Measurements from ENCODE around the gene FMN1. TPM values are rescaled to one million over a fixed set of nuclear protein-coding genes. Genes with fewer than 3 reads are reported as not detected.
A peak's percentile ranks its signal among the peaks of the same experiment; 100 is the strongest.

The FMN1 gene
- total and polyA plus RNA-seq, 5 donors from 2014 or later = 0.32 to 8.9 (median 0.36) TPM; not detected in 2

- H3K27ac Mint-ChIP-seq = no peak overlapping the region
- no peaks in the 10 kb centered on the region for H3K9me3 ChIP-seq (ENCODE audit: control insufficient read depth in 2 of 2, low read length in 2 of 2)
- peaks cover 9% of the 10 kb centered on the region for H3K27me3 ChIP-seq (ENCODE audit: control insufficient read depth, insufficient read depth, low read length)
- H3K27ac ChIP-seq (ENCODE audit: insufficient read depth, low read length, poor library complexity, severe bottlenecking) = no peak overlapping the region
- H3K4me1 Mint-ChIP-seq = peaks cover 0 to 9% (median 4%) of the 10 kb centered on the region in 4 donors
- H3K4me3 ChIP-seq (ENCODE audit: low read depth, low read length) = no peak overlapping the region
- DNase-seq (no peak), ATAC-seq (ENCODE audit: low read depth in 2 of 2) (no peak)
- no peak overlapping the region for H3K4me3 Mint-ChIP-seq
- H3K36me3 Mint-ChIP-seq = no peaks in the 10 kb centered on the region
- peaks cover 0 to 6% (median 0%) of the 10 kb centered on the region in 7 donors for H3K9me3 Mint-ChIP-seq
- H3K27me3 Mint-ChIP-seq = peaks cover 42% of the 10 kb centered on the region
- peaks cover 8% of the 10 kb centered on the region for H3K4me1 ChIP-seq (ENCODE audit: control insufficient read depth, insufficient read depth, low read length, poor library complexity, severe bottlenecking)
- no peaks in the 10 kb centered on the region for H3K36me3 ChIP-seq (ENCODE audit: control insufficient read depth, insufficient read depth, low read length)
Observed at GRCh38 chr15:32722136-32722535, 472.4 kb downstream of the FMN1 start.

GRCh38 chr15:32721596-32721995 lies 472.9 kb downstream of the FMN1 start:
- Histone ChIP-seq H3K27me3 (ENCODE audit: control insufficient read depth, insufficient read depth, low read length) (peaks cover 9% of the 10 kb centered on the region), H3K27ac (ENCODE audit: insufficient read depth, low read length, poor library complexity, severe bottlenecking) (no peak overlapping the region), H3K4me1 (ENCODE audit: control insufficient read depth, insufficient read depth, low read length, poor library complexity, severe bottlenecking) (peaks cover 8% of the 10 kb centered on the region), H3K9me3 (ENCODE audit: control insufficient read depth in 2 of 2, low read length in 2 of 2) (no peaks in the 10 kb centered on the region), H3K36me3 (ENCODE audit: control insufficient read depth, insufficient read depth, low read length) (no peaks in the 10 kb centered on the region), H3K4me3 (ENCODE audit: low read depth, low read length) (no peak overlapping the region)
- no peaks in the 10 kb centered on the region for H3K36me3 Mint-ChIP-seq
- H3K27ac Mint-ChIP-seq = no peak overlapping the region
- no peak overlapping the region for H3K4me3 Mint-ChIP-seq
- peaks cover 45% of the 10 kb centered on the region for H3K27me3 Mint-ChIP-seq
- no peak for DNase-seq
- peaks cover 0 to 14% (median 8%) of the 10 kb centered on the region in 4 donors for H3K4me1 Mint-ChIP-seq
- peaks cover 0 to 4% (median 0%) of the 10 kb centered on the region in 7 donors for H3K9me3 Mint-ChIP-seq
- ATAC-seq (ENCODE audit: low read depth in 2 of 2) = no peak

GRCh38 chr15:32718821-32719716 lies 475.4 kb downstream of the FMN1 start:
- H3K4me3 Mint-ChIP-seq = peak overlapping the region in 2 of 4 donors; percentile 55 to 60
- ATAC-seq (ENCODE audit: low read depth in 2 of 2) = no peak
- H3K4me1 Mint-ChIP-seq = peaks cover 0 to 15% (median 9%) of the 10 kb centered on the region in 4 donors
- H3K27ac Mint-ChIP-seq = no peak overlapping the region
- Histone ChIP-seq H3K9me3 (ENCODE audit: control insufficient read depth in 2 of 2, low read length in 2 of 2) (no peaks in the 10 kb centered on the region), H3K4me3 (ENCODE audit: low read depth, low read length) (no peak overlapping the region), H3K27ac (ENCODE audit: insufficient read depth, low read length, poor library complexity, severe bottlenecking) (no peak overlapping the region), H3K27me3 (ENCODE audit: control insufficient read depth, insufficient read depth, low read length) (peaks cover 27% of the 10 kb centered on the region), H3K4me1 (ENCODE audit: control insufficient read depth, insufficient read depth, low read length, poor library complexity, severe bottlenecking) (peaks cover 8% of the 10 kb centered on the region), H3K36me3 (ENCODE audit: control insufficient read depth, insufficient read depth, low read length) (no peaks in the 10 kb centered on the region)
- H3K36me3 Mint-ChIP-seq = no peaks in the 10 kb centered on the region
- H3K27me3 Mint-ChIP-seq = peaks cover 58% of the 10 kb centered on the region
- peaks cover 0 to 5% (median 0%) of the 10 kb centered on the region in 7 donors for H3K9me3 Mint-ChIP-seq
- DNase-seq = no peak

- H3K9me3 Mint-ChIP-seq = peaks cover 0 to 5% (median 0%) of the 10 kb centered on the region in 7 donors
- Histone ChIP-seq H3K27ac (ENCODE audit: insufficient read depth, low read length, poor library complexity, severe bottlenecking) (no peak overlapping the region), H3K36me3 (ENCODE audit: control insufficient read depth, insufficient read depth, low read length) (no peaks in the 10 kb centered on the region), H3K27me3 (ENCODE audit: control insufficient read depth, insufficient read depth, low read length) (peaks cover 27% of the 10 kb centered on the region), H3K9me3 (ENCODE audit: control insufficient read depth in 2 of 2, low read length in 2 of 2) (no peaks in the 10 kb centered on the region), H3K4me3 (ENCODE audit: low read depth, low read length) (no peak overlapping the region), H3K4me1 (ENCODE audit: control insufficient read depth, insufficient read depth, low read length, poor library complexity, severe bottlenecking) (peaks cover 8% of the 10 kb centered on the region)
- H3K36me3 Mint-ChIP-seq = no peaks in the 10 kb centered on the region
- H3K27me3 Mint-ChIP-seq = peaks cover 66% of the 10 kb centered on the region
- H3K4me1 Mint-ChIP-seq = peaks cover 0 to 15% (median 9%) of the 10 kb centered on the region in 4 donors
- DNase-seq (no peak), ATAC-seq (ENCODE audit: low read depth in 2 of 2) (no peak)
- H3K4me3 Mint-ChIP-seq = no peak overlapping the region
- H3K27ac Mint-ChIP-seq = no peak overlapping the region
Observed at GRCh38 chr15:32718227-32718820, 476.2 kb downstream of the FMN1 start.

GRCh38 chr15:32717426-32718226 lies 476.9 kb downstream of the FMN1 start, which contains the start of gene GREM1:
Gene GREM1, plus strand, starts transcription at chr15:32718004. Its CDS starts 12,687 bp downstream, at chr15:32730691.
- H3K27ac ChIP-seq (ENCODE audit: insufficient read depth, low read length, poor library complexity, severe bottlenecking) = no peak within 1 kb of the TSS
- H3K9me3 ChIP-seq (ENCODE audit: control insufficient read depth in 2 of 2, low read length in 2 of 2) = no peaks in the 10 kb centered on the region
- Mint-ChIP-seq H3K27me3 (peaks cover 67% of the 10 kb centered on the region), H3K9me3 (peaks cover 0 to 5% (median 0%) of the 10 kb centered on the region in 7 donors), H3K36me3 (no peaks in the 10 kb centered on the region), H3K4me1 (peaks cover 0 to 14% (median 7%) of the 10 kb centered on the region in 4 donors), H3K4me3 (peak within 1 kb of the TSS in 2 of 4 donors; percentile 17 to 55), H3K27ac (no peak within 1 kb of the TSS)
- no peaks in the 10 kb centered on the region for H3K36me3 ChIP-seq (ENCODE audit: control insufficient read depth, insufficient read depth, low read length)
- H3K4me1 ChIP-seq (ENCODE audit: control insufficient read depth, insufficient read depth, low read length, poor library complexity, severe bottlenecking) = peaks cover 8% of the 10 kb centered on the region
- H3K27me3 ChIP-seq (ENCODE audit: control insufficient read depth, insufficient read depth, low read length) = peaks cover 27% of the 10 kb centered on the region
- ATAC-seq (ENCODE audit: low read depth in 2 of 2) (no peak), DNase-seq (no peak)
- H3K4me3 ChIP-seq (ENCODE audit: low read depth, low read length) = no peak within 1 kb of the TSS

GRCh38 chr15:32716915-32717425 lies 477.5 kb downstream of the FMN1 start:
- peak overlapping the region in 1 of 4 donors; percentile 17 for H3K4me3 Mint-ChIP-seq

More at GRCh38 chr15:32716915-32717425, 477.5 kb downstream of the FMN1 start:
- H3K4me3 ChIP-seq (ENCODE audit: low read depth, low read length) = no peak overlapping the region
- no peak overlapping the region for H3K27ac ChIP-seq (ENCODE audit: insufficient read depth, low read length, poor library complexity, severe bottlenecking)
- H3K9me3 ChIP-seq (ENCODE audit: control insufficient read depth in 2 of 2, low read length in 2 of 2) = no peaks in the 10 kb centered on the region
- DNase-seq (no peak), ATAC-seq (ENCODE audit: low read depth in 2 of 2) (no peak)
- no peaks in the 10 kb centered on the region for H3K36me3 Mint-ChIP-seq
- H3K27ac Mint-ChIP-seq = no peak overlapping the region
- peaks cover 0 to 14% (median 5%) of the 10 kb centered on the region in 4 donors for H3K4me1 Mint-ChIP-seq
- peaks cover 8% of the 10 kb centered on the region for H3K4me1 ChIP-seq (ENCODE audit: control insufficient read depth, insufficient read depth, low read length, poor library complexity, severe bottlenecking)
- H3K27me3 Mint-ChIP-seq = peaks cover 61% of the 10 kb centered on the region
- H3K27me3 ChIP-seq (ENCODE audit: control insufficient read depth, insufficient read depth, low read length) = peaks cover 27% of the 10 kb centered on the region
- H3K36me3 ChIP-seq (ENCODE audit: control insufficient read depth, insufficient read depth, low read length) = no peaks in the 10 kb centered on the region
- peaks cover 0 to 2% (median 0%) of the 10 kb centered on the region in 7 donors for H3K9me3 Mint-ChIP-seq

Measured in CD4-positive, CD25-positive, alpha-beta regulatory T cell (primary cell).